Measurements from ENCODE around the gene TRPM1. TPM values are rescaled to one million over a fixed set of nuclear protein-coding genes. Genes with fewer than 3 reads are reported as not detected.

The TRPM1 gene
- polyA plus RNA-seq, 3 donors = 0.03 to 0.04 TPM; not detected in 1

GRCh38 chr15:31084176-31084575 is 17.3 kb downstream of the TRPM1 start:
- Mint-ChIP-seq H3K4me1 (peaks cover 18% of the 10 kb centered on the region), H3K36me3 (no peaks in the 10 kb centered on the region), H3K9me3 (peaks cover 0 to 4% (median 0%) of the 10 kb centered on the region in 7 donors), H3K27ac (no peak overlapping the region), H3K4me3 (no peak overlapping the region), H3K27me3 (ENCODE audit: low read depth in 3 of 3) (peaks cover 0 to 12% (median 3%) of the 10 kb centered on the region in 3 donors)
- H3K4me1 ChIP-seq (ENCODE audit: control insufficient read depth in 1 of 2, insufficient read depth in 2 of 2, low read length in 2 of 2) = peaks cover 4 to 5% of the 10 kb centered on the region in 2 donors
- no peak overlapping the region for H3K4me2 ChIP-seq (replicated peaks; ENCODE audit: extremely low read depth, low read length, poor library complexity, severe bottlenecking)
- H3K36me3 ChIP-seq (replicated peaks in 1 of 2; ENCODE audit: control insufficient read depth in 1 of 2, insufficient read depth in 2 of 2, low read length in 2 of 2) = no peaks in the 10 kb centered on the region
- H2AFZ ChIP-seq (ENCODE audit: insufficient read depth, low read depth, low read length, poor library complexity, severe bottlenecking) = no peak overlapping the region
- no peaks in the 10 kb centered on the region for H3K9me3 ChIP-seq (replicated peaks in 1 of 2; ENCODE audit: control insufficient read depth in 1 of 2, insufficient read depth in 1 of 2, low read length in 2 of 2)
- H3K9ac ChIP-seq (ENCODE audit: insufficient read depth, low read length, poor library complexity, severe bottlenecking) = no peak overlapping the region
- no peaks in the 10 kb centered on the region for H4K20me1 ChIP-seq (ENCODE audit: insufficient read depth, low read length)
- H3K4me3 ChIP-seq (replicated peaks in 1 of 3; ENCODE audit: low read depth in 2 of 3, low read length in 3 of 3) = no peak overlapping the region
- no peak for DNase-seq
- no peaks in the 10 kb centered on the region for H3K79me2 ChIP-seq (ENCODE audit: insufficient read depth, low read length)
- H3K27ac ChIP-seq (ENCODE audit: low read depth in 1 of 2, low read length in 2 of 2) = no peak overlapping the region
- intact Hi-C loops (cut with micrococcal nuclease) = no loop called here
- 100% methylated on average over 2 of the region's 6 CpGs for WGBS (ENCODE audit: insufficient coverage)
- H3K27me3 ChIP-seq (ENCODE audit: control insufficient read depth in 2 of 2, insufficient read depth in 2 of 2, low read length in 2 of 2) = no peaks in the 10 kb centered on the region
- TF ChIP-seq CTCF (IDR thresholded peaks at IDR 0.05) = no peak

DNA sequence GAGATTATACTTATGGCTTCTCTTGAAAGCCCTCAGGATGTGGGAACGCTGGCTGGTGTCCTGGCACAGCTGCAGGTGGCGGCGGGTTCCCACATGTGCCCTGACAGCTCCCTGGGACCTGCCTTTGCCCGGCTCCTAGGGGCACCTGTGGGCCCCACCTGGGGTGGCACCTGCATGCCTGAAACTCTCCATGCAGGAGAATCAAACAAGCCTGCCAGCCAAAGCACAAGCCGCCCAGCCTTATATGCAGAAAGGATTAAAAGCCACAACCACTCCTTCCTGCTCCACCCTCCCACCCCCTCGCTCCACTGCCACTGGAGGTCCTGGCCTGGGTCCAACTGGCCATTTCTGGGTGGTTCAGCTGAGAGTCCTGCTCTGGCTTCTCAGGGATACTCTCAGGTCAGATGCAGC is 18.1 kb downstream of the TRPM1 start:
- peaks cover 4 to 5% of the 10 kb centered on the region in 2 donors for H3K4me1 ChIP-seq (ENCODE audit: control insufficient read depth in 1 of 2, insufficient read depth in 2 of 2, low read length in 2 of 2)
- H3K27ac ChIP-seq (ENCODE audit: low read depth in 1 of 2, low read length in 2 of 2) = no peak overlapping the region
- no peaks in the 10 kb centered on the region for H3K36me3 ChIP-seq (replicated peaks in 1 of 2; ENCODE audit: control insufficient read depth in 1 of 2, insufficient read depth in 2 of 2, low read length in 2 of 2)
- Mint-ChIP-seq H3K36me3 (no peaks in the 10 kb centered on the region), H3K4me1 (peaks cover 18% of the 10 kb centered on the region), H3K4me3 (no peak overlapping the region), H3K9me3 (peaks cover 0 to 4% (median 0%) of the 10 kb centered on the region in 7 donors), H3K27ac (no peak overlapping the region), H3K27me3 (ENCODE audit: low read depth in 3 of 3) (peaks cover 0 to 10% (median 3%) of the 10 kb centered on the region in 3 donors)
- no peak overlapping the region for H2AFZ ChIP-seq (ENCODE audit: insufficient read depth, low read depth, low read length, poor library complexity, severe bottlenecking)
- H3K9ac ChIP-seq (ENCODE audit: insufficient read depth, low read length, poor library complexity, severe bottlenecking) = no peak overlapping the region
- no peaks in the 10 kb centered on the region for H4K20me1 ChIP-seq (ENCODE audit: insufficient read depth, low read length)
- no peaks in the 10 kb centered on the region for H3K9me3 ChIP-seq (replicated peaks in 1 of 2; ENCODE audit: control insufficient read depth in 1 of 2, insufficient read depth in 1 of 2, low read length in 2 of 2)
- TF ChIP-seq CTCF (IDR thresholded peaks at IDR 0.05) = no peak
- intact Hi-C loops (cut with micrococcal nuclease) = no loop called here
- no peaks in the 10 kb centered on the region for H3K27me3 ChIP-seq (ENCODE audit: control insufficient read depth in 2 of 2, insufficient read depth in 2 of 2, low read length in 2 of 2)
- H3K4me2 ChIP-seq (replicated peaks; ENCODE audit: extremely low read depth, low read length, poor library complexity, severe bottlenecking) = no peak overlapping the region
- H3K4me3 ChIP-seq (replicated peaks in 1 of 3; ENCODE audit: low read depth in 2 of 3, low read length in 3 of 3) = no peak overlapping the region
- no peak for DNase-seq
- no peaks in the 10 kb centered on the region for H3K79me2 ChIP-seq (ENCODE audit: insufficient read depth, low read length)
- WGBS (ENCODE audit: insufficient coverage) = 47% methylated on average over 6 of the region's 6 CpGs
